HG02588 (cell line): ENCODE data around the gene ARHGAP26.

Source experiments
- ATAC-seq: cut with Tn5 transposase; IDR thresholded peaks from one replicate; pipeline ENCODE4 v1.9.1; 2021; ENCODE audit warnings: mild to moderate bottlenecking, moderate library complexity; ENCODE audit not compliant: unreplicated experiment

ARHGAP26 gene

GRCh38 chr5:142845954-142846398 lies 75.8 kb downstream of the ARHGAP26 start:
- peak; percentile 53 for ATAC-seq

GRCh38 chr5:142846406-142846805 lies 76.2 kb downstream of the ARHGAP26 start:
- ATAC-seq: no peak

GRCh38 chr5:142847898-142848790 lies 78.0 kb downstream of the ARHGAP26 start:
- ATAC-seq: no peak

GRCh38 chr5:142849466-142849865 lies 79.3 kb downstream of the ARHGAP26 start:
- ATAC-seq: no peak

GRCh38 chr5:142849880-142850279 lies 79.7 kb downstream of the ARHGAP26 start:
- ATAC-seq: no peak

- ATAC-seq: no peak
These were observed 81.6 kb downstream of the ARHGAP26 start for GRCh38 chr5:142851731-142852130.

GRCh38 chr5:142852416-142853198 lies 82.4 kb downstream of the ARHGAP26 start:
- ATAC-seq: no peak

GRCh38 chr5:142853682-142854081 lies 83.5 kb downstream of the ARHGAP26 start:
- ATAC-seq: no peak

- no peak for ATAC-seq
These were observed 86.1 kb downstream of the ARHGAP26 start for GRCh38 chr5:142856269-142856782.

GRCh38 chr5:142857405-142857804 lies 87.2 kb downstream of the ARHGAP26 start:
- no peak for ATAC-seq

GRCh38 chr5:142859037-142859436 lies 88.9 kb downstream of the ARHGAP26 start:
- ATAC-seq: no peak

- no peak for ATAC-seq
These were observed 90.1 kb downstream of the ARHGAP26 start for GRCh38 chr5:142860270-142860669.

- no peak for ATAC-seq
These were observed 90.8 kb downstream of the ARHGAP26 start for GRCh38 chr5:142861011-142861410.

GRCh38 chr5:142862594-142862993 lies 92.4 kb downstream of the ARHGAP26 start:
- no peak for ATAC-seq

GRCh38 chr5:142863856-142864255 lies 93.7 kb downstream of the ARHGAP26 start:
- ATAC-seq: no peak

- ATAC-seq: no peak
These were observed 94.4 kb downstream of the ARHGAP26 start for GRCh38 chr5:142864290-142865260.

GRCh38 chr5:142865631-142866030 lies 95.5 kb downstream of the ARHGAP26 start:
- no peak for ATAC-seq

GRCh38 chr5:142866563-142867275 lies 96.5 kb downstream of the ARHGAP26 start:
- peak; percentile 78 for ATAC-seq

- ATAC-seq: no peak
These were observed 99.7 kb downstream of the ARHGAP26 start for GRCh38 chr5:142869886-142870285.
